Measurements from ENCODE around the gene COG5.
A peak's percentile ranks its signal among the peaks of the same experiment; 100 is the strongest.

Gene COG5

DNA sequence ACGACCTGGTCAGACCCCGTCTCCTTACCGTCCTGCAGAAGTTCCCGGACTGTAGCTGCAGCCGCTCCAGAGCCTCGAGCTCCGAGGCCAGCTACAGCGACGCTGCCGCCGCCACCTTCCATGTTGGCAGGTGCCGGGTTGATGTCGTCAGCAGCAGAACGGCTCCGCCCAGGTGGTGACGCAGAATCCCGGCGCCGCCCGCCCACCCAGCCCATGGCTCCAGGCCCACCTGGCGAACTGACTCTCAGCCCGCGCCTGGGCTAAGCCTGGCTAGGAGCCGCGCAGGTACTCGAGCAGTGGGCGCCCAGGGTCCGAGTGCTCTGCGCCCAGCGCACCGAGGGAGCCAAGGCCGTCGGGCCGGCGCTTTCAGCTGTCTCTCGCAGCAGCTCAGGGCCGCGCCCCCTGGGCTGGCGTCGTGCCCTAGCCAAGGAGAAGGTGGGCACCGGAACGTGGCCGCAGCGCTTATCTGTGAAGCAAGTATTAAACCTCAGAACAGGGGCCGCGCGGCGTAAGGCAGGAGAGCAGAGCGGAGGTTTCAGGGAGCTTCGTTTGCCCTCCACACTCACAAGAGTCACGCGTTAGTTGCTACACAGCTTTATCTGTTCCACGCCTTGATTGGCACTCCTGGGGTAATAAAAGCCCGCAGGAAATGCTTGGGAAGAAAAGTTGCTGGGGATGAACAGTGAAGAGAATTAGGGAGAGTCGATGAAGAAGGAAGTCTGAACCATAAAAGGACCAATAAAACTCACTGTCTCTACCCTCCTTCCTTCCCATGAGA lies at the start of gene COG5, which contains the start of gene DUS4L:
Gene COG5 (minus strand): TSS at position 146 of the 778 bp plus-strand sequence. CDS start 24 bp downstream, at position 122.
Gene DUS4L (plus strand): TSS at position 197 of the 778 bp plus-strand sequence. CDS start 3,100 bp downstream, outside the sequence.
- DNase-seq (ENCODE audit: extremely low spot score), result peak; percentile 86
- POLR2A ChIA-PET, result interaction anchor here (0.8 to 1.9 kb wide), 11 partner anchors 8 to 396 kb away, joined by 3 to 5 read pairs (median 4); partner anchors contain the start of genes BCAP29, CBLL1 and HBP1
- CTCF ChIA-PET, result interaction anchor here (0.7 kb wide), 1 partner anchor 415 kb away, joined by 3 read pairs; no protein-coding TSS in a partner anchor
- no peak for TF ChIP-seq FOXM1 (IDR thresholded peaks at IDR 0.05; ENCODE audit: borderline replicate concordance)
- TF ChIP-seq, protein P1, sequence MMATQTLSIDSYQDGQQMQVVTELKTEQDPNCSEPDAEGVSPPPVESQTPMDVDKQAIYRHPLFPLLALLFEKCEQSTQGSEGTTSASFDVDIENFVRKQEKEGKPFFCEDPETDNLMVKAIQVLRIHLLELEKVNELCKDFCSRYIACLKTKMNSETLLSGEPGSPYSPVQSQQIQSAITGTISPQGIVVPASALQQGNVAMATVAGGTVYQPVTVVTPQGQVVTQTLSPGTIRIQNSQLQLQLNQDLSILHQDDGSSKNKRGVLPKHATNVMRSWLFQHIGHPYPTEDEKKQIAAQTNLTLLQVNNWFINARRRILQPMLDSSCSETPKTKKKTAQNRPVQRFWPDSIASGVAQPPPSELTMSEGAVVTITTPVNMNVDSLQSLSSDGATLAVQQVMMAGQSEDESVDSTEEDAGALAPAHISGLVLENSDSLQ (IDR thresholded peaks at IDR 0.05), result peak; percentile 94
- TF ChIP-seq NFRKB (IDR thresholded peaks at IDR 0.05), result no peak
- TF ChIP-seq ZNF384 (IDR thresholded peaks at IDR 0.05), result no peak
- peak; percentile 86 for TF ChIP-seq L3MBTL2 (conservative IDR thresholded peaks at IDR 0.05)
- no peak for TF ChIP-seq ARNT (IDR thresholded peaks at IDR 0.05)
- TF ChIP-seq ELF4 (IDR thresholded peaks at IDR 0.05), result peak; percentile 30; the same call in 1 of the 2 replicates

DNA sequence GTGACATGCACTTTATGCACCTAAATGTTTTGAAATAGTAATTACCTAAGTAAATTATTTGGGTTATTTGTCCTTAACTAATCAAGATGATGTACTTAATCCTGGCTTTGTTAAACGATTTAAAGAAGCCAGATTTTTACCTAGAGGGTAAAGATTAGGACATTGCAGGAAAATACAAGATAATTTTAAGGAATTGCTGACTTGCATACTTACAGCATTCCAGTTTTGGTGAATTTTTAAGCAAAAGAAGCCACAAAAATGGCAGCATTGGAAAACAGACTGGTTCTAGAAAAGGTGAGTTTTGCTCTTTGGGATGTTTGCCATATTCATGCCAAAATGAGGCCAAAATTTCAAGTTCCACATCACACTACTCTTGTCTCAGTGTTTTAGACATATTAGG lies 49.7 kb upstream of the COG5 start:
- no peak for DNase-seq (ENCODE audit: extremely low spot score)
- POLR2A ChIA-PET, result no interaction called here
- TF ChIP-seq HDGF (IDR thresholded peaks at IDR 0.05; ENCODE audit: borderline replicate concordance) (no peak), FOXA1 (IDR thresholded peaks at IDR 0.05) (no peak), SP1 (IDR thresholded peaks at IDR 0.05) (no peak), ELF4 (IDR thresholded peaks at IDR 0.05) (no peak), L3MBTL2 (conservative IDR thresholded peaks at IDR 0.05) (no peak), ARNT (IDR thresholded peaks at IDR 0.05) (no peak), CTBP1 (IDR thresholded peaks at IDR 0.05; ENCODE audit: borderline replicate concordance) (no peak)
- TF ChIP-seq, protein P1 (IDR thresholded peaks at IDR 0.05), result no peak
- CTCF ChIA-PET, result no interaction called here

DNA sequence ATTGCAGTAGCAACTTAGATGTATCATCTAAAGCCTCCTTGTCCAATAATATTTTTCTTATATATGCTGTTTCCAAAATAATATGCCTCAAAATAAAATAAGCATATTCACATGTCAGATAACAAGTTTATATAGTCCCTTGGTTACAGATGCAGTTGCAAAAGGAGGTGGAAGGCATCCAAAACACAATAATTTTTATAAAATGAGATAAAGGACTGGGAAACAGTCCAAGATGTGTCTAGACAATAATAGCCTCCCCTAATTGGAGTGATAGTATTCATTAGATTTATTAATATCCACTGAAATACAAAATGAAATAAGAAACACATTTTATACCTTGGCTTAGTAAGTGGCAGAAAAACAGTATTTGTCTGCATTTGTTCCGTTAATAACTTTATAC lies 46.6 kb upstream of the COG5 start:
- no peak for DNase-seq (ENCODE audit: extremely low spot score)
- ChIA-PET CTCF (no interaction called here), POLR2A (no interaction called here)

DNA sequence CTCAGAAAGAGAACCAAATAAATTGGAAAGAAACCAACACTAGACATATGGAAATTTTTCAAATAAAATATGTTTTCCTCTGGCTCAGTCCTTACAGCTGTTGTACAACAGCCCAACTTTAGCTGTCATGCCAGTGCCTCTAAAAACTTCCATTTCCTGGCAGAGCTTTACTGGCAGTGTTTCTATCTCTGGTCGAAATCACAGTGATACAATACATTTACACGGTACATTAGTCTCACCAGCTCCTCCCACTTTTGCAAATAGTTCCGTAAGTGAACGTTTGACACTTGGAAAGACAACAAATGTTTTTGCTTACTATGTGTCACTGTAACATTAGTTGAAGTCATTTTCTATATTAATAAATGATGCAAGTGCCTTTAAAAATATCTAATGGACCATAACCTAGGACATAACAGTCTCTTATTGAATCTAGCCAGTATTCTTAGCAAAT lies 46.1 kb upstream of the COG5 start:
- CTCF ChIA-PET, result no interaction called here
- TF ChIP-seq HDGF (IDR thresholded peaks at IDR 0.05; ENCODE audit: borderline replicate concordance) (no peak), FOXM1 (IDR thresholded peaks at IDR 0.05; ENCODE audit: borderline replicate concordance) (no peak), SP1 (IDR thresholded peaks at IDR 0.05) (no peak), FOXK2 (IDR thresholded peaks at IDR 0.05) (no peak), SUZ12 (IDR thresholded peaks at IDR 0.05) (no peak), ZNF384 (IDR thresholded peaks at IDR 0.05) (no peak), NFRKB (IDR thresholded peaks at IDR 0.05) (no peak), ARNT (IDR thresholded peaks at IDR 0.05) (no peak)
- TF ChIP-seq, protein P1 (IDR thresholded peaks at IDR 0.05), result no peak

More for the DNA sequence above, 46.6 kb upstream of the COG5 start:
- no peak for TF ChIP-seq FOXA1 (IDR thresholded peaks at IDR 0.05)
- no peak for TF ChIP-seq ARNT (IDR thresholded peaks at IDR 0.05)
- no peak for TF ChIP-seq SUZ12 (IDR thresholded peaks at IDR 0.05)
- no peak for TF ChIP-seq BHLHE40 (IDR thresholded peaks at IDR 0.05; ENCODE audit: borderline replicate concordance)
- no peak for TF ChIP-seq L3MBTL2 (conservative IDR thresholded peaks at IDR 0.05)
- no peak for TF ChIP-seq TARDBP (IDR thresholded peaks at IDR 0.05)
- TF ChIP-seq CTBP1 (IDR thresholded peaks at IDR 0.05; ENCODE audit: borderline replicate concordance), result no peak
- TF ChIP-seq FOXK2 (IDR thresholded peaks at IDR 0.05), result no peak
- TF ChIP-seq, protein P1 (IDR thresholded peaks at IDR 0.05), result no peak
- TF ChIP-seq LEF1 (IDR thresholded peaks at IDR 0.05; ENCODE audit: borderline replicate concordance), result no peak
- no peak for TF ChIP-seq ELF4 (IDR thresholded peaks at IDR 0.05)
- TF ChIP-seq FOXM1 (IDR thresholded peaks at IDR 0.05; ENCODE audit: borderline replicate concordance), result no peak
- no peak for TF ChIP-seq ZNF384 (IDR thresholded peaks at IDR 0.05)
- TF ChIP-seq SP1 (IDR thresholded peaks at IDR 0.05), result no peak
- no peak for TF ChIP-seq NFRKB (IDR thresholded peaks at IDR 0.05)
- no peak for TF ChIP-seq HDGF (IDR thresholded peaks at IDR 0.05; ENCODE audit: borderline replicate concordance)

DNA sequence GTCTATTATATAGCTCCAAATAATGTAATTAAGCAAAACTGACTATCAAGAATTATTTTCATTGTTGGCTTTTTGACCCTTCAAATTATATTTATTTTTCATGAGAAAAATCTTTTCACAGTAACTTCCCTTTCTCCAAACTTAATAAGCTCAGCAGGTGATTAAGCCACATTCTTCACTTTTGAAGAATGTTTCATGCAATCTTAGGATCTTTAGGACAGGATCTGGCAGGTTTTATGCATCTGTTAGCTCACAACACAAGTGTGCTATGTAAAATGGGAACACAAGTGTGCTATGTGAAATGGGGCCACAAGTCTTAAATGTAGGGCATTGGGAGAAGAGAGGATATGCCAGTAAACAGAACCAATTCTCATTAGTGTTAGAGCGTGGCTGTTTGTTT lies 42.6 kb upstream of the COG5 start:
- no peak for DNase-seq (ENCODE audit: extremely low spot score)
- ChIA-PET CTCF (no interaction called here), POLR2A (no interaction called here)
- no peak for TF ChIP-seq FOXK2 (IDR thresholded peaks at IDR 0.05)
- TF ChIP-seq ARNT (IDR thresholded peaks at IDR 0.05), result no peak
- TF ChIP-seq CTBP1 (IDR thresholded peaks at IDR 0.05; ENCODE audit: borderline replicate concordance), result no peak
- TF ChIP-seq BHLHE40 (IDR thresholded peaks at IDR 0.05; ENCODE audit: borderline replicate concordance), result no peak

More for the DNA sequence above, 46.1 kb upstream of the COG5 start:
- POLR2A ChIA-PET, result no interaction called here
- DNase-seq (ENCODE audit: extremely low spot score), result no peak

Data from HEK293T (cell line).